Mesenchymal stem cell (in vitro differentiated cells and primary cell): ENCODE data around the gene FBXW8.
"Not testable (repeated sequence)": the region's sequence is repeated elsewhere in the genome, so short reads cannot be mapped to it uniquely, and the experiment has no call there.

ENCODE experiments used
- DNase-seq: peaks from one replicate; pipeline ENCODE4 v3.0.0-alpha.2; 2013
- H2AFZ ChIP-seq: one replicate; pipeline ENCODE4 v1.6.1; 2013; ENCODE audit warnings: low read depth, mild to moderate bottlenecking, control low read depth, inconsistent platforms, low read length, moderate library complexity
- H2AK5ac ChIP-seq: 2 replicates; pipeline ENCODE4 v1.6.1; 2013; ENCODE audit warnings: low read length, moderate library complexity, mild to moderate bottlenecking, inconsistent platforms; ENCODE audit not compliant: severe bottlenecking
- H2BK120ac ChIP-seq: one replicate; pipeline ENCODE4 v1.6.1; 2013; ENCODE audit warnings: low read depth, mild to moderate bottlenecking, inconsistent platforms, low read length, moderate library complexity
- H2BK12ac ChIP-seq, 2 experiments: one replicate each; pipeline ENCODE4 v1.6.1; 2013; ENCODE audit warnings: inconsistent platforms in 2 of 2, low read length in 2 of 2, mild to moderate bottlenecking in 2 of 2, moderate library complexity in 2 of 2, control low read depth in 1 of 2
- H2BK15ac ChIP-seq: one replicate; pipeline ENCODE4 v1.6.1; 2013; ENCODE audit warnings: mild to moderate bottlenecking, low read depth, inconsistent platforms; ENCODE audit not compliant: poor library complexity, severe bottlenecking
- H2BK5ac ChIP-seq: 2 replicates; pipeline ENCODE4 v1.6.1; 2013; ENCODE audit warnings: low read depth, mild to moderate bottlenecking, low read length, control low read depth, inconsistent platforms; ENCODE audit not compliant: poor library complexity, severe bottlenecking
- H3K14ac ChIP-seq, 2 experiments: one replicate each; pipeline ENCODE4 v1.6.1; 2013; ENCODE audit warnings: inconsistent platforms in 2 of 2, low read length in 2 of 2, control low read depth in 1 of 2, mild to moderate bottlenecking in 1 of 2, moderate library complexity in 1 of 2
- H3K18ac ChIP-seq, 2 experiments: one replicate each; pipeline ENCODE4 v1.6.1; 2013; ENCODE audit warnings: inconsistent platforms in 2 of 2, low read length in 2 of 2, control low read depth in 1 of 2, low read depth in 1 of 2, mild to moderate bottlenecking in 1 of 2
- H3K23ac ChIP-seq, 2 experiments: one replicate each; pipeline ENCODE4 v1.6.1; 2013; ENCODE audit warnings: inconsistent platforms in 2 of 2, low read length in 2 of 2, mild to moderate bottlenecking in 2 of 2, moderate library complexity in 2 of 2, control low read depth in 1 of 2
- H3K27ac ChIP-seq: 2 replicates; pipeline ENCODE4 v1.5.1; 2013; ENCODE audit warnings: mild to moderate bottlenecking, moderate library complexity, low read length, control low read depth, inconsistent platforms; ENCODE audit not compliant: poor library complexity, severe bottlenecking
- H3K27me3 ChIP-seq, 2 experiments: 2 replicates each; pipeline versions ENCODE4 v1.6.1 to v1.7.0; 2013; ENCODE audit warnings: low read length in 2 of 2, mild to moderate bottlenecking in 2 of 2, moderate library complexity in 2 of 2, control low read depth in 1 of 2, inconsistent platforms in 1 of 2; ENCODE audit not compliant: control insufficient read depth in 1 of 2, insufficient read depth in 1 of 2
- H3K36me3 ChIP-seq, 2 experiments: 2 replicates each; pipeline versions ENCODE4 v1.6.1 to v1.7.0; 2013; ENCODE audit warnings: low read length in 2 of 2, control low read depth in 1 of 2, inconsistent platforms in 1 of 2, low read depth in 1 of 2, mild to moderate bottlenecking in 1 of 2; ENCODE audit not compliant: insufficient read depth in 2 of 2, control insufficient read depth in 1 of 2
- H3K4ac ChIP-seq, 2 experiments: one replicate each; pipeline ENCODE4 v1.6.1; 2013; ENCODE audit warnings: inconsistent platforms in 2 of 2, low read length in 2 of 2, mild to moderate bottlenecking in 2 of 2, moderate library complexity in 2 of 2, control low read depth in 1 of 2, low read depth in 1 of 2
- H3K4me1 ChIP-seq: 2 replicates; pipeline ENCODE4 v1.6.1; 2013; ENCODE audit warnings: low read depth, low read length, control low read depth; ENCODE audit not compliant: control insufficient read depth, insufficient read depth
- H3K4me2 ChIP-seq: 2 replicates; pipeline ENCODE4 v1.6.1; 2013; ENCODE audit warnings: low read length, mild to moderate bottlenecking, inconsistent platforms; ENCODE audit not compliant: poor library complexity, severe bottlenecking
- H3K4me3 ChIP-seq, 2 experiments: 2 replicates each; pipeline versions ENCODE4 v1.5.1 to v1.7.0; 2013; ENCODE audit warnings: low read length in 2 of 2, mild to moderate bottlenecking in 2 of 2, control low read depth in 1 of 2, low read depth in 1 of 2; ENCODE audit not compliant: insufficient read depth in 1 of 2
- H3K79me1 ChIP-seq: replicated peaks from 2 replicates; pipeline ENCODE4 v1.6.1; 2013; ENCODE audit warnings: mild to moderate bottlenecking, control low read depth, low read length, inconsistent platforms; ENCODE audit not compliant: poor library complexity, severe bottlenecking
- H3K9ac ChIP-seq: 2 replicates; pipeline ENCODE4 v1.7.0; 2013; ENCODE audit warnings: mild to moderate bottlenecking, low read length, moderate library complexity
- H3K9me3 ChIP-seq: 2 replicates; pipeline ENCODE4 v1.7.0; 2013; ENCODE audit warnings: mild to moderate bottlenecking, low read length; ENCODE audit not compliant: control insufficient read depth
- H4K8ac ChIP-seq: one replicate; pipeline ENCODE4 v1.6.1; 2013; ENCODE audit warnings: inconsistent platforms, mild to moderate bottlenecking, low read length, moderate library complexity
- H4K91ac ChIP-seq: one replicate; pipeline ENCODE4 v1.6.1; 2013; ENCODE audit warnings: mild to moderate bottlenecking, low read length, inconsistent platforms
- WGBS: methylation state at CpG from one replicate; pipeline ENCODE4 v1.1.7; 2013; ENCODE audit warnings: mixed read lengths; 5-methylcytosine and 5-hydroxymethylcytosine counted together

FBXW8 gene

DNA sequence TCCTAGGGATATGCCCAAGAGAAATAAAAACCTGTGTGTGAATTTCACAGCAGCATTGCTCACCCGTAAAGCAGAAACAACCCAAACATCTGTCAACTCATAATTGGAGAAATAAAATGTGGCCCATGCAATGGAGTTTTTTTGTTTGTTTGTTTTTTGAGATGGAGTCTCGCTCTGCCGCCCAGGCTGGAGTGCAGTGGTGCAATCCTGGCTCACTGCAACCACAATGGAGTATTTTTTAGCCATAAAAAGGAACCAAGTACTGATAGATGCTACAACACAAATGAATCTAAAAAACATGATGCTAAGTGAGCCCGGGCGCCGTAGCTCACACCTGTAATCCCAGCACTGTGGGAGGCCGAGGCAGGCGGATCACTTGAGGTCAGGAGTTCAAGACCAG, 146.9 kb downstream of the FBXW8 start:
- not testable (repeated sequence) for H2AFZ ChIP-seq, H3K14ac ChIP-seq, H3K23ac ChIP-seq, H3K4ac ChIP-seq, H3K4me1 ChIP-seq, H3K18ac ChIP-seq, H2BK15ac ChIP-seq, H3K9me3 ChIP-seq, H3K36me3 ChIP-seq, H3K4me2 ChIP-seq, H2BK5ac ChIP-seq, H2AK5ac ChIP-seq, H2BK120ac ChIP-seq, H2BK12ac ChIP-seq, H3K27ac ChIP-seq, DNase-seq, H3K9ac ChIP-seq, H4K91ac ChIP-seq, H4K8ac ChIP-seq, H3K79me1 ChIP-seq, H3K4me3 ChIP-seq
- H3K27me3 ChIP-seq: peaks cover 41 to 73% of the 10 kb centered on the region in 2 experiments
- 97% methylated on average over 6 of the region's 8 CpGs for WGBS

- no peak overlapping the region for H3K27ac ChIP-seq
- H3K14ac ChIP-seq: no peak overlapping the region
- no peaks in the 10 kb centered on the region for H3K4me1 ChIP-seq
- H3K36me3 ChIP-seq: no peaks in the 10 kb centered on the region
- H2AFZ ChIP-seq: no peak overlapping the region
- no peak overlapping the region for H3K9ac ChIP-seq
- H3K4ac ChIP-seq: no peak overlapping the region
- no peak overlapping the region for H4K8ac ChIP-seq
- H3K18ac ChIP-seq: no peak overlapping the region
- H2BK5ac ChIP-seq: no peak overlapping the region
- no peak overlapping the region for H2AK5ac ChIP-seq
- no peaks in the 10 kb centered on the region for H3K79me1 ChIP-seq
- H2BK12ac ChIP-seq: no peak overlapping the region
- H3K4me2 ChIP-seq: no peak overlapping the region
- H4K91ac ChIP-seq: no peak overlapping the region
- no peak overlapping the region for H2BK15ac ChIP-seq
- no peak overlapping the region for H3K4me3 ChIP-seq
- H3K23ac ChIP-seq: no peak overlapping the region
- H2BK120ac ChIP-seq: no peak overlapping the region
- peaks cover 41 to 73% of the 10 kb centered on the region in 2 experiments for H3K27me3 ChIP-seq
- WGBS: 66% methylated on average over 3 of the region's 3 CpGs
- no peak for DNase-seq
- H3K9me3 ChIP-seq: no peaks in the 10 kb centered on the region
Observed at GRCh38 chr12:117058442-117059072, 147.8 kb downstream of the FBXW8 start.

DNA sequence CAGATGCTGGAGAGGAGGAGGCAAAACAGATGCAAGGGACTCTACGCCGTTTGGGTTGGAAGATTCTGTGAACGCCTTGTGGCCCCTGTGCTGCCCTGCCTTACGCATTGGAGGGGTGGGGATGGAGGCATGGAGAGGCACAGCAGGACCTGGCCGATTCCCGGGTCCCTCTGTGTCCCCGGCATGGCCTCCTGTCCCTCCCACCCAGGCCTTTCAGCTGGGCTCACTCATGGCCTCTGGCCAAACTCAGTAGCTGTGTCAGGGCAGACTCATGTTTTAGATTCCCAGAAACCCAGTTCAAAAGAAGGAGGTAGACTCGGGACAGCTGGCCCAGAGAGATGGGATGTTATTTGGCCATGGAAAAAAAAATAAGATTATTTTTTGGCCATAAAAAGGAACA, 148.4 kb downstream of the FBXW8 start:
- H3K14ac ChIP-seq: no peak overlapping the region
- no peak overlapping the region for H3K4me3 ChIP-seq
- DNase-seq: no peak
- H3K36me3 ChIP-seq: no peaks in the 10 kb centered on the region
- H3K9ac ChIP-seq: no peak overlapping the region
- H3K4me2 ChIP-seq: no peak overlapping the region
- no peak overlapping the region for H2BK15ac ChIP-seq
- H3K23ac ChIP-seq: no peak overlapping the region
- no peak overlapping the region for H2BK5ac ChIP-seq
- no peak overlapping the region for H3K18ac ChIP-seq
- H3K4ac ChIP-seq: no peak overlapping the region
- 86% methylated on average over 8 of the region's 8 CpGs for WGBS
- no peak overlapping the region for H3K27ac ChIP-seq
- H3K9me3 ChIP-seq: no peaks in the 10 kb centered on the region
- H2BK12ac ChIP-seq: no peak overlapping the region
- H2BK120ac ChIP-seq: no peak overlapping the region
- peaks cover 41 to 73% of the 10 kb centered on the region in 2 experiments for H3K27me3 ChIP-seq
- no peak overlapping the region for H4K91ac ChIP-seq
- H3K4me1 ChIP-seq: no peaks in the 10 kb centered on the region
- H2AK5ac ChIP-seq: no peak overlapping the region
- no peaks in the 10 kb centered on the region for H3K79me1 ChIP-seq
- H4K8ac ChIP-seq: no peak overlapping the region
- H2AFZ ChIP-seq: no peak overlapping the region

GRCh38 chr12:117060246-117060928, 149.6 kb downstream of the FBXW8 start:
- no peak for DNase-seq
- H3K27me3 ChIP-seq: peaks cover 48 to 76% of the 10 kb centered on the region in 2 experiments
- no peak overlapping the region for H3K4me3 ChIP-seq
- no peak overlapping the region for H3K4me2 ChIP-seq
- H3K9ac ChIP-seq: no peak overlapping the region
- H3K18ac ChIP-seq: no peak overlapping the region
- no peaks in the 10 kb centered on the region for H3K79me1 ChIP-seq
- H4K91ac ChIP-seq: no peak overlapping the region
- no peak overlapping the region for H3K27ac ChIP-seq
- H3K4ac ChIP-seq: no peak overlapping the region
- no peak overlapping the region for H2AK5ac ChIP-seq
- H3K36me3 ChIP-seq: no peaks in the 10 kb centered on the region
- no peak overlapping the region for H2BK12ac ChIP-seq
- no peak overlapping the region for H3K23ac ChIP-seq
- H2BK15ac ChIP-seq: no peak overlapping the region
- no peaks in the 10 kb centered on the region for H3K9me3 ChIP-seq
- no peak overlapping the region for H2BK120ac ChIP-seq
- no peak overlapping the region for H3K14ac ChIP-seq
- 75% methylated on average over 21 of the region's 21 CpGs for WGBS
- H2AFZ ChIP-seq: no peak overlapping the region
- H2BK5ac ChIP-seq: no peak overlapping the region
- H3K4me1 ChIP-seq: no peaks in the 10 kb centered on the region
- no peak overlapping the region for H4K8ac ChIP-seq
